Muscle layer of duodenum (tissue), 2 donors: ENCODE data around the gene APP.
"Not testable (repeated sequence)": the region's sequence is repeated elsewhere in the genome, so short reads cannot be mapped to it uniquely, and the experiment has no call there.

Source experiments
- H3K27ac ChIP-seq: one replicate; pipeline ENCODE4 v1.7.0; 2013; ENCODE audit warnings: mild to moderate bottlenecking, low read length
- H3K27me3 ChIP-seq: one replicate; pipeline ENCODE4 v1.7.0; 2013; ENCODE audit warnings: low read depth, mild to moderate bottlenecking, control low read depth, low read length
- H3K36me3 ChIP-seq, 2 donors: one replicate each; pipeline ENCODE4 v1.7.0; 2013; ENCODE audit warnings: low read length in 2 of 2, control low read depth in 1 of 2, mild to moderate bottlenecking in 1 of 2; ENCODE audit not compliant: insufficient read depth in 2 of 2, control insufficient read depth in 1 of 2
- H3K4me1 ChIP-seq, 2 donors: one replicate each; pipeline ENCODE4 v1.7.0; 2013; ENCODE audit warnings: low read length in 2 of 2, mild to moderate bottlenecking in 2 of 2, control low read depth in 1 of 2, moderate library complexity in 1 of 2; ENCODE audit not compliant: insufficient read depth in 2 of 2, control insufficient read depth in 1 of 2
- H3K4me3 ChIP-seq, 2 donors: one replicate each; pipeline ENCODE4 v1.7.0; 2013; ENCODE audit warnings: low read length in 2 of 2, low read depth in 1 of 2, mild to moderate bottlenecking in 1 of 2
- H3K9me3 ChIP-seq, 2 donors: one replicate each; pipeline ENCODE4 v1.7.0; 2013; ENCODE audit warnings: low read length in 2 of 2, control low read depth in 1 of 2, mild to moderate bottlenecking in 1 of 2; ENCODE audit not compliant: control insufficient read depth in 1 of 2
- donor health status: healthy.

Gene APP

GRCh38 chr21:26032263-26032662, 138.3 kb downstream of the APP start:
- Histone ChIP-seq H3K9me3 (no peaks in the 10 kb centered on the region), H3K4me3 (no peak overlapping the region), H3K27ac (no peak overlapping the region), H3K27me3 (no peaks in the 10 kb centered on the region), H3K36me3 (peaks cover 0 to 6% of the 10 kb centered on the region in 2 donors), H3K4me1 (peaks cover 0 to 1% of the 10 kb centered on the region in 2 donors)

- H3K27me3 ChIP-seq = no peaks in the 10 kb centered on the region
- no peak overlapping the region for H3K4me3 ChIP-seq
- no peak overlapping the region for H3K27ac ChIP-seq
- no peaks in the 10 kb centered on the region for H3K9me3 ChIP-seq
- H3K4me1 ChIP-seq = peaks cover 0 to 12% of the 10 kb centered on the region in 2 donors
- H3K36me3 ChIP-seq = peaks cover 0 to 6% of the 10 kb centered on the region in 2 donors
Observed at GRCh38 chr21:26028183-26028582, 142.4 kb downstream of the APP start.

- no peaks in the 10 kb centered on the region for H3K27me3 ChIP-seq
- H3K36me3 ChIP-seq = peaks cover 0 to 6% of the 10 kb centered on the region in 2 donors
- H3K9me3 ChIP-seq = no peaks in the 10 kb centered on the region
- H3K4me1 ChIP-seq = peaks cover 0 to 12% of the 10 kb centered on the region in 2 donors
- no peak overlapping the region for H3K4me3 ChIP-seq
- H3K27ac ChIP-seq = no peak overlapping the region
Observed at GRCh38 chr21:26027696-26028095, 142.9 kb downstream of the APP start.

GRCh38 chr21:26025536-26026512, 144.7 kb downstream of the APP start:
- Histone ChIP-seq H3K4me1 (peaks cover 0 to 12% of the 10 kb centered on the region in 2 donors), H3K9me3 (no peaks in the 10 kb centered on the region), H3K4me3 (no peak overlapping the region), H3K27ac (no peak overlapping the region), H3K27me3 (no peaks in the 10 kb centered on the region), H3K36me3 (peaks cover 7 to 15% of the 10 kb centered on the region in 2 donors)

GRCh38 chr21:26023406-26023805, 147.2 kb downstream of the APP start:
- not testable (repeated sequence) for H3K27ac ChIP-seq, H3K4me3 ChIP-seq, H3K27me3 ChIP-seq, H3K9me3 ChIP-seq
- H3K4me1 ChIP-seq = peaks cover 0 to 12% of the 10 kb centered on the region in 2 donors
- peaks cover 9 to 11% of the 10 kb centered on the region in 2 donors for H3K36me3 ChIP-seq

- not testable (repeated sequence) for H3K27ac ChIP-seq, H3K9me3 ChIP-seq, H3K4me3 ChIP-seq, H3K27me3 ChIP-seq
- peaks cover 9 to 11% of the 10 kb centered on the region in 2 donors for H3K36me3 ChIP-seq
- H3K4me1 ChIP-seq = peaks cover 0 to 12% of the 10 kb centered on the region in 2 donors
Observed at GRCh38 chr21:26022598-26023337, 147.8 kb downstream of the APP start.

GRCh38 chr21:26020510-26020909, 150.1 kb downstream of the APP start:
- Histone ChIP-seq H3K4me3 (no peak overlapping the region), H3K9me3 (no peaks in the 10 kb centered on the region), H3K27me3 (no peaks in the 10 kb centered on the region), H3K36me3 (peaks cover 9 to 11% of the 10 kb centered on the region in 2 donors), H3K27ac (no peak overlapping the region), H3K4me1 (no peaks in the 10 kb centered on the region)

- H3K27me3 ChIP-seq = no peaks in the 10 kb centered on the region
- H3K36me3 ChIP-seq = peaks cover 9 to 11% of the 10 kb centered on the region in 2 donors
- no peaks in the 10 kb centered on the region for H3K4me1 ChIP-seq
- no peak overlapping the region for H3K4me3 ChIP-seq
- H3K9me3 ChIP-seq = no peaks in the 10 kb centered on the region
- no peak overlapping the region for H3K27ac ChIP-seq
Observed at GRCh38 chr21:26020081-26020480, 150.5 kb downstream of the APP start.

GRCh38 chr21:26019236-26019635, 151.3 kb downstream of the APP start:
- H3K4me3 ChIP-seq = no peak overlapping the region
- H3K4me1 ChIP-seq = no peaks in the 10 kb centered on the region
- no peaks in the 10 kb centered on the region for H3K27me3 ChIP-seq
- H3K9me3 ChIP-seq = no peaks in the 10 kb centered on the region
- peaks cover 9 to 11% of the 10 kb centered on the region in 2 donors for H3K36me3 ChIP-seq
- no peak overlapping the region for H3K27ac ChIP-seq

- no peaks in the 10 kb centered on the region for H3K9me3 ChIP-seq
- no peak overlapping the region for H3K27ac ChIP-seq
- no peaks in the 10 kb centered on the region for H3K36me3 ChIP-seq
- H3K4me3 ChIP-seq = no peak overlapping the region
- H3K27me3 ChIP-seq = no peaks in the 10 kb centered on the region
- no peaks in the 10 kb centered on the region for H3K4me1 ChIP-seq
Observed at GRCh38 chr21:26013970-26014369, 156.6 kb downstream of the APP start.

GRCh38 chr21:26012482-26012881, 158.1 kb downstream of the APP start:
- H3K27ac ChIP-seq, H3K4me3 ChIP-seq, H3K27me3 ChIP-seq, H3K36me3 ChIP-seq, H3K9me3 ChIP-seq: not testable (repeated sequence)
- H3K4me1 ChIP-seq = peaks cover 0 to 10% of the 10 kb centered on the region in 2 donors
